IMR-90 (cell line): ENCODE data around the gene KRT82.
A peak's percentile ranks its signal among the peaks of the same experiment; 100 is the strongest.

ENCODE experiments used
- CHD1 ChIP-seq: IDR thresholded peaks from 2 replicates; pipeline ENCODE4 v1.6.1; 2012; ENCODE audit warnings: low read depth, low read length, improper control_type of control experiment
- CTCF ChIP-seq: conservative IDR thresholded peaks from 2 replicates; pipeline ENCODE4 v1.5.1; 2012; ENCODE audit warnings: mild to moderate bottlenecking, low read depth, low read length, improper control_type of control experiment
- FOS ChIP-seq: fragments of 150-350 bp; IDR thresholded peaks from 2 replicates; pipeline ENCODE4 v1.6.1; 2016; ENCODE audit warnings: low read depth, low read length
- MAFK ChIP-seq: IDR thresholded peaks from 2 replicates; pipeline ENCODE4 v1.6.1; 2012; ENCODE audit warnings: low read depth, low read length, improper control_type of control experiment
- MAZ ChIP-seq: IDR thresholded peaks from 2 replicates; pipeline ENCODE4 v1.6.1; 2012; ENCODE audit warnings: low read depth, mild to moderate bottlenecking, low read length, improper control_type of control experiment, moderate library complexity, borderline replicate concordance
- MXI1 ChIP-seq: IDR thresholded peaks from 2 replicates; pipeline ENCODE4 v1.6.1; 2012; ENCODE audit warnings: low read depth, mild to moderate bottlenecking, low read length, moderate library complexity, borderline replicate concordance
- POLR2A ChIP-seq: IDR thresholded peaks from 2 replicates; pipeline ENCODE4 v1.6.1; 2012; ENCODE audit warnings: mild to moderate bottlenecking, low read depth, low read length
- RAD21 ChIP-seq: IDR thresholded peaks from 2 replicates; pipeline ENCODE4 v1.6.1; 2012; ENCODE audit warnings: low read length, improper control_type of control experiment
- RCOR1 ChIP-seq: IDR thresholded peaks from 2 replicates; pipeline ENCODE4 v1.6.1; 2012; ENCODE audit warnings: mild to moderate bottlenecking, low read length, improper control_type of control experiment; ENCODE audit not compliant: insufficient replicate concordance
- RFX5 ChIP-seq: IDR thresholded peaks from 2 replicates; pipeline ENCODE4 v1.8.0; 2012; ENCODE audit warnings: low read depth, mild to moderate bottlenecking, low read length, moderate library complexity
- SMC3 ChIP-seq: fragments of 150-350 bp; IDR thresholded peaks from 2 replicates; pipeline ENCODE4 v1.6.1; 2016; ENCODE audit warnings: low read depth, mild to moderate bottlenecking, antibody characterized with exemption, low read length, moderate library complexity
- USF2 ChIP-seq: fragments of 150-350 bp; IDR thresholded peaks from 2 replicates; pipeline ENCODE4 v1.6.1; 2017; ENCODE audit warnings: mild to moderate bottlenecking, antibody characterized with exemption, low read length, low read depth

- TF ChIP-seq POLR2A (no peak), CHD1 (no peak), CTCF (peak; percentile 40), RFX5 (no peak), SMC3 (peak; percentile 22; the same call in 1 of the 2 replicates), MXI1 (no peak), MAFK (no peak), USF2 (no peak), MAZ (no peak), RAD21 (peak; percentile 30; the same call in 1 of the 2 replicates), RCOR1 (no peak), FOS (no peak)
Observed at GRCh38 chr12:52380271-52380694, 25.9 kb downstream of the KRT82 start.
